Uterus (tissue), 4 donors: ENCODE results near the gene SPATA20. TPM values are rescaled to one million over a fixed set of nuclear protein-coding genes. Genes with fewer than 3 reads are reported as not detected.

ENCODE experiments used
- DNase-seq, 2 donors: peaks; one replicate each; pipeline ENCODE4 v3.0.0-alpha.2; 2019 to 2020
- H3K27ac ChIP-seq, 2 donors: fragments of 200-600 bp; sonication (generic); 1 replicate in 1 of 2; 2 replicates in 1 of 2; pipeline ENCODE4 v1.5.1; 2016 to 2018
- H3K27me3 ChIP-seq, 2 donors: fragments of 200-600 bp; sonication (generic); one replicate each; pipeline ENCODE4 v1.5.1; 2018 to 2019; ENCODE audit warnings: control low read depth in 1 of 2
- H3K36me3 ChIP-seq, 2 donors: fragments of 200-600 bp; sonication (generic); one replicate each; pipeline ENCODE4 v1.5.1; 2019; ENCODE audit warnings: control low read depth in 1 of 2
- H3K4me1 ChIP-seq, 2 donors: fragments of 200-600 bp; sonication (generic); one replicate each; pipeline ENCODE4 v1.5.1; 2018 to 2019; ENCODE audit warnings: control low read depth in 1 of 2
- H3K4me3 ChIP-seq, 2 donors: fragments of 200-600 bp; sonication (generic); 1 replicate in 1 of 2; 2 replicates in 1 of 2; pipeline ENCODE4 v1.5.1; 2018 to 2019; ENCODE audit warnings: mild to moderate bottlenecking in 1 of 2
- H3K9me3 ChIP-seq, 2 donors: fragments of 200-600 bp; sonication (generic); one replicate each; pipeline ENCODE4 v1.5.1; 2019; ENCODE audit warnings: control low read depth in 1 of 2
- CTCF ChIP-seq, 4 experiments: fragments of 200-600 bp in 2 of 4; fragments of 450-650 bp in 2 of 4; sonication (generic) in 2 of 4; IDR thresholded peaks; one replicate each; pipeline ENCODE4 v1.5.1; 2016 to 2019; ENCODE audit warnings: antibody characterized with exemption in 4 of 4, mild to moderate bottlenecking in 2 of 4, moderate library complexity in 1 of 4
- POLR2A ChIP-seq, 2 donors: fragments of 450-650 bp; IDR thresholded peaks; one replicate each; pipeline ENCODE4 v1.6.1; 2016; ENCODE audit warnings: antibody characterized with exemption in 2 of 2, mild to moderate bottlenecking in 1 of 2, moderate library complexity in 1 of 2
- intact Hi-C: fragments of 100-400 bp; cut with DNase I; formaldehyde crosslinking; loops from one replicate; pipeline ENCODE4 v1.15.1; 2023; ENCODE audit warnings: low total_unique reads
- total RNA-seq, 4 donors: library from RNA; depleted of rRNA in 3 of 4; stranded (reverse); fragments of >200 nt in 3 of 4; gene quantifications; one replicate each; pipeline versions ENCODE4 v1.1.0 to v1.2.4, GENCODE V29; 2014 to 2023
- donor health status: DM: yes; HTN: yes; CAD: no.

Gene SPATA20
- total RNA-seq, 4 donors from 2014 or later, result 39.7 to 57.2 (median 46.2) TPM

GRCh38 chr17:50594892-50595291 lies 47.9 kb downstream of the SPATA20 start:
- no peaks in the 10 kb centered on the region for H3K4me1 ChIP-seq
- H3K27me3 ChIP-seq, result no peaks in the 10 kb centered on the region
- H3K36me3 ChIP-seq, result no peaks in the 10 kb centered on the region
- no peak overlapping the region for H3K27ac ChIP-seq
- no peak overlapping the region for H3K4me3 ChIP-seq
- no peak for DNase-seq
- intact Hi-C loops, result no loop called here
- H3K9me3 ChIP-seq, result no peaks in the 10 kb centered on the region
- TF ChIP-seq POLR2A (IDR thresholded peaks at IDR 0.05) (no peak), CTCF (IDR thresholded peaks at IDR 0.05) (no peak)

- TF ChIP-seq POLR2A (IDR thresholded peaks at IDR 0.05) (no peak), CTCF (IDR thresholded peaks at IDR 0.05) (no peak)
- H3K27me3 ChIP-seq, result no peaks in the 10 kb centered on the region
- H3K36me3 ChIP-seq, result no peaks in the 10 kb centered on the region
- H3K4me1 ChIP-seq, result no peaks in the 10 kb centered on the region
- no peak overlapping the region for H3K4me3 ChIP-seq
- no peaks in the 10 kb centered on the region for H3K9me3 ChIP-seq
- H3K27ac ChIP-seq, result no peak overlapping the region
- intact Hi-C loops, result no loop called here
- no peak for DNase-seq
Observed at GRCh38 chr17:50596191-50597037, 49.4 kb downstream of the SPATA20 start.

- H3K36me3 ChIP-seq, result no peaks in the 10 kb centered on the region
- no peaks in the 10 kb centered on the region for H3K4me1 ChIP-seq
- H3K9me3 ChIP-seq, result no peaks in the 10 kb centered on the region
- no peak overlapping the region for H3K4me3 ChIP-seq
- intact Hi-C loops, result no loop called here
- no peak for DNase-seq
- no peak overlapping the region for H3K27ac ChIP-seq
- TF ChIP-seq POLR2A (IDR thresholded peaks at IDR 0.05) (no peak), CTCF (IDR thresholded peaks at IDR 0.05) (no peak)
- H3K27me3 ChIP-seq, result no peaks in the 10 kb centered on the region
Observed at GRCh38 chr17:50598487-50598886, 51.5 kb downstream of the SPATA20 start.

- DNase-seq, result no peak
- intact Hi-C loops, result no loop called here
- TF ChIP-seq CTCF (IDR thresholded peaks at IDR 0.05), result no peak
- no peak for TF ChIP-seq POLR2A (IDR thresholded peaks at IDR 0.05)
- no peak overlapping the region for H3K27ac ChIP-seq
- H3K9me3 ChIP-seq, result no peaks in the 10 kb centered on the region
- peaks cover 0 to 6% of the 10 kb centered on the region in 2 donors for H3K4me1 ChIP-seq
- H3K27me3 ChIP-seq, result no peaks in the 10 kb centered on the region
- no peak overlapping the region for H3K4me3 ChIP-seq
- no peaks in the 10 kb centered on the region for H3K36me3 ChIP-seq
Observed at GRCh38 chr17:50599606-50600005, 52.6 kb downstream of the SPATA20 start.

GRCh38 chr17:50601823-50602375 lies 54.9 kb downstream of the SPATA20 start:
- DNase-seq, result no peak
- Histone ChIP-seq H3K36me3 (no peaks in the 10 kb centered on the region), H3K27me3 (no peaks in the 10 kb centered on the region), H3K9me3 (no peaks in the 10 kb centered on the region), H3K27ac (no peak overlapping the region), H3K4me3 (no peak overlapping the region), H3K4me1 (peaks cover 0 to 14% of the 10 kb centered on the region in 2 donors)
- TF ChIP-seq POLR2A (IDR thresholded peaks at IDR 0.05) (no peak), CTCF (IDR thresholded peaks at IDR 0.05) (no peak)
- intact Hi-C loops, result no loop called here
